Lower lobe of right lung (tissue), 2 donors: ENCODE measurements around the gene TDRD12. TPM values are rescaled to one million over a fixed set of nuclear protein-coding genes. Genes with fewer than 3 reads are reported as not detected.

Source experiments
- ATAC-seq, 2 donors: fragments of 200-7000 bp; cut with Tn5 transposase; one replicate each; pipeline ENCODE4 v1.9.1; 2020 to 2022; ENCODE audit warnings: mild to moderate bottlenecking in 2 of 2, moderate library complexity in 2 of 2
- DNase-seq: peaks from one replicate; pipeline ENCODE4 v3.0.0-alpha.2; 2020
- H3K27ac ChIP-seq: fragments of 200-600 bp; one replicate; pipeline ENCODE4 v1.8.0; 2022
- H3K27me3 ChIP-seq: fragments of 200-600 bp; one replicate; pipeline ENCODE4 v1.8.0; 2022; ENCODE audit warnings: low read depth
- H3K36me3 ChIP-seq: fragments of 200-600 bp; one replicate; pipeline ENCODE4 v1.8.0; 2022; ENCODE audit warnings: mild to moderate bottlenecking
- H3K4me1 ChIP-seq: fragments of 200-600 bp; one replicate; pipeline ENCODE4 v1.8.0; 2022
- H3K4me3 ChIP-seq: fragments of 200-600 bp; one replicate; pipeline ENCODE4 v1.8.0; 2022; ENCODE audit warnings: mild to moderate bottlenecking
- H3K9me3 ChIP-seq: fragments of 200-600 bp; one replicate; pipeline ENCODE4 v1.8.0; 2022
- intact Hi-C: fragments of 100-400 bp; cut with DNase I; formaldehyde crosslinking; loops from one replicate; pipeline ENCODE4 v1.11.0; 2022
- long read RNA-seq: library from polyadenylated mRNA; unstranded; transcript quantifications from one replicate; pipeline ENCODE4 v2.0.0, GENCODE V29; 2021
- total RNA-seq: library from RNA; stranded (reverse); fragmentation: NEBNext Ultra II Directional; extraction: Animal tissue kit (Norgen Biotek cat#: 25700); gene quantifications from one replicate; pipeline ENCODE4 v1.2.1, GENCODE V29; 2021
- TF ChIP-seq, protein P1 (sequence below): fragments of 200-600 bp; IDR thresholded peaks from one replicate; pipeline ENCODE4 v1.8.0; 2022; ENCODE audit warnings: antibody characterized with exemption, mild to moderate bottlenecking
- donor health status: DM: no; HTN: yes; CAD: no; lungs with severe emphysema.

TDRD12 gene, protein sequence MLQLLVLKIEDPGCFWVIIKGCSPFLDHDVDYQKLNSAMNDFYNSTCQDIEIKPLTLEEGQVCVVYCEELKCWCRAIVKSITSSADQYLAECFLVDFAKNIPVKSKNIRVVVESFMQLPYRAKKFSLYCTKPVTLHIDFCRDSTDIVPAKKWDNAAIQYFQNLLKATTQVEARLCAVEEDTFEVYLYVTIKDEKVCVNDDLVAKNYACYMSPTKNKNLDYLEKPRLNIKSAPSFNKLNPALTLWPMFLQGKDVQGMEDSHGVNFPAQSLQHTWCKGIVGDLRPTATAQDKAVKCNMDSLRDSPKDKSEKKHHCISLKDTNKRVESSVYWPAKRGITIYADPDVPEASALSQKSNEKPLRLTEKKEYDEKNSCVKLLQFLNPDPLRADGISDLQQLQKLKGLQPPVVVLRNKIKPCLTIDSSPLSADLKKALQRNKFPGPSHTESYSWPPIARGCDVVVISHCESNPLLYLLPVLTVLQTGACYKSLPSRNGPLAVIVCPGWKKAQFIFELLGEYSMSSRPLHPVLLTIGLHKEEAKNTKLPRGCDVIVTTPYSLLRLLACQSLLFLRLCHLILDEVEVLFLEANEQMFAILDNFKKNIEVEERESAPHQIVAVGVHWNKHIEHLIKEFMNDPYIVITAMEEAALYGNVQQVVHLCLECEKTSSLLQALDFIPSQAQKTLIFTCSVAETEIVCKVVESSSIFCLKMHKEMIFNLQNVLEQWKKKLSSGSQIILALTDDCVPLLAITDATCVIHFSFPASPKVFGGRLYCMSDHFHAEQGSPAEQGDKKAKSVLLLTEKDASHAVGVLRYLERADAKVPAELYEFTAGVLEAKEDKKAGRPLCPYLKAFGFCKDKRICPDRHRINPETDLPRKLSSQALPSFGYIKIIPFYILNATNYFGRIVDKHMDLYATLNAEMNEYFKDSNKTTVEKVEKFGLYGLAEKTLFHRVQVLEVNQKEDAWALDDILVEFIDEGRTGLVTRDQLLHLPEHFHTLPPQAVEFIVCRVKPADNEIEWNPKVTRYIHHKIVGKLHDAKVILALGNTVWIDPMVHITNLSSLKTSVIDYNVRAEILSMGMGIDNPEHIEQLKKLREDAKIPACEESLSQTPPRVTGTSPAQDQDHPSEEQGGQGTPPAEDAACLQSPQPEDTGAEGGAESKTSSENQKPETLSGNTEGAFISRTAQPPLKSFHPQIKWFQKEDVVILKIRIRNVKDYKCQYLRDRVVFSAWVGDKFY (N-terminal part only)
- total RNA-seq = not detected
- long read RNA-seq = 0 reads

DNA sequence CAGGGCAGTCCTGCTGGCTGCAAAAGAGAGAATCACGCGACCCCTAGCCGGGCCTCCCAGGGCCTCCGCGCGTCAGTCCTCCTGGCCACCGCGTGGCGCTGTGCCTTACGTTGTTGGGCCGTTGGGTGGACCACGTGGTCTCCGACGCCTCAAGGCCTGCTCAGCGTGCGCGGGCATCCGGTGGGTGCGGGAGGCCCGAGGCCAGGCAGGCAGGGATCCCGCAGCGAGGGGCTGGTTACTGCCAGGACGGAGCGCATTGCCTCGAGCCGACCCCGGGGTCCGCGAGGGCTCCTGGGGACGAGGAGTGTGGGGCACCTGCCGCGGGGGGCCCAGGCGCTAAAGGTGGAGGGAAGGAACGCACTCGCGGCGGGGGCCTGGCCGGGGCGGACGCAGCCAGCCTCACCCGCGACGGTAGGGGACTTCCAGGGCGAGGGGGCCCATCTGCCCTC lies at the start of gene TDRD12:
TSS of gene TDRD12 (plus strand) at position 157 of the 449 bp plus-strand sequence. CDS start 306 bp downstream, outside the sequence.
- Histone ChIP-seq H3K4me1 (no peaks in the 10 kb centered on the region), H3K27ac (no peak within 1 kb of the TSS), H3K27me3 (no peaks in the 10 kb centered on the region), H3K9me3 (no peaks in the 10 kb centered on the region), H3K4me3 (no peak within 1 kb of the TSS), H3K36me3 (peaks cover 5% of the 10 kb centered on the region)
- TF ChIP-seq, protein P1, sequence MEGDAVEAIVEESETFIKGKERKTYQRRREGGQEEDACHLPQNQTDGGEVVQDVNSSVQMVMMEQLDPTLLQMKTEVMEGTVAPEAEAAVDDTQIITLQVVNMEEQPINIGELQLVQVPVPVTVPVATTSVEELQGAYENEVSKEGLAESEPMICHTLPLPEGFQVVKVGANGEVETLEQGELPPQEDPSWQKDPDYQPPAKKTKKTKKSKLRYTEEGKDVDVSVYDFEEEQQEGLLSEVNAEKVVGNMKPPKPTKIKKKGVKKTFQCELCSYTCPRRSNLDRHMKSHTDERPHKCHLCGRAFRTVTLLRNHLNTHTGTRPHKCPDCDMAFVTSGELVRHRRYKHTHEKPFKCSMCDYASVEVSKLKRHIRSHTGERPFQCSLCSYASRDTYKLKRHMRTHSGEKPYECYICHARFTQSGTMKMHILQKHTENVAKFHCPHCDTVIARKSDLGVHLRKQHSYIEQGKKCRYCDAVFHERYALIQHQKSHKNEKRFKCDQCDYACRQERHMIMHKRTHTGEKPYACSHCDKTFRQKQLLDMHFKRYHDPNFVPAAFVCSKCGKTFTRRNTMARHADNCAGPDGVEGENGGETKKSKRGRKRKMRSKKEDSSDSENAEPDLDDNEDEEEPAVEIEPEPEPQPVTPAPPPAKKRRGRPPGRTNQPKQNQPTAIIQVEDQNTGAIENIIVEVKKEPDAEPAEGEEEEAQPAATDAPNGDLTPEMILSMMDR = no peak
- ATAC-seq (peak in 1 of 2 donors; percentile 32), DNase-seq (no peak)
- intact Hi-C loops = no loop called here

DNA sequence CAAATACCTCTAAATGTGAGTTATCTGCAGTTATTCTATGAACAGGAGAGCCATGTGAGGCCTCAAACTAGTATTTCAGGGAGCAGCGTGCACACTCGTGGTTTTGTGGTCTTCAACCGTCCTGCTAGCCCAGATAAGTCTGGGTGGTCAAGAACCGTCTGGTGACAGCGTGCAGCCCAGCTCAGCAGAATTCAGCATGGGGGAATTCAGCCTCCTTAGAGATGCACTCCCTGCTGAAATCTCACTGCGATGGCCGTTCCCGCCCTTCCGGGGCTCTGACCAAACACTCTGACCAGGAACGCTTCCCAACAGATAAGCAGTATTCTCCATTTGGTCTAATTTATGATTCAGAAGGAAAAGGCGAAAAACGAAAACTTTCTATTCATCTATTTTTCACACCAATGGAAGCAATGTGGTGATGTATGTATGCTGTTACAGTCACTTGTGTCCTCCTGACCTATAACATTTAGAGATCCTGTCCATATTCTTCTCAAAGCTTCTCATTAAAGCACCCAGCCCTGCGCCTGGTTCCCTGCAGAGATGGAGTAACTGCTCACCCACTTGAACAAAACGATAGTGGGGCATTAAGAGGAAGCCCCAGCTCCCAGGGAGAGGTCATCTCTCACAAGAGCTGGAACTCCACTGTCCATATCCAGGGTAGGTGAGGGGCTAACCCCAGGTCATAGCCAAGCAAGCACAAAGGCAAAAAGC lies 47.5 kb upstream of the TDRD12 start:
- Histone ChIP-seq H3K4me1 (peaks cover 38% of the 10 kb centered on the region), H3K36me3 (peaks cover 6% of the 10 kb centered on the region), H3K9me3 (no peaks in the 10 kb centered on the region), H3K4me3 (no peak overlapping the region), H3K27ac (no peak overlapping the region), H3K27me3 (peaks cover 13% of the 10 kb centered on the region)
- ATAC-seq (no peak), DNase-seq (no peak)
- intact Hi-C loops = no loop called here
- TF ChIP-seq, protein P1 = no peak

DNA sequence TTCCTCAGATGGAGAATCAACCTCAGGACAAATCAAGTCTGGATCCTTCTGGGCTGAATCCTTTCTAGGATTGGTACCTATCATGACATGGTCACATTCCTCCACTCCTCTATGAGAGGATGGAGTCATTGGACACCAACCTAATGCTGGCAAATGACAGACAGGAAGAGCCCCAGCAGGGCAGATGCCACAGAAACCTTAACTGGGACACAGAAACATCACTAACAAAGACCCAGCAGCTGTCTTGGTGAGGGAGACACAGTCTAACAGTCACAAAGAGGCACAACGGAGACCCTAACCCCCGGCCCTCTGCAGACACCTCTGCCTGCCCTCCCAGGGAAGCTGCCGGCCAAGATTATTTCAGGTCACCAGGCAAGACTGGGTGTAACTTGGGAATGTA lies 46.7 kb upstream of the TDRD12 start:
- ATAC-seq (no peak), DNase-seq (no peak)
- H3K4me1 ChIP-seq = peaks cover 38% of the 10 kb centered on the region
- H3K4me3 ChIP-seq = no peak overlapping the region
- peaks cover 20% of the 10 kb centered on the region for H3K27me3 ChIP-seq
- intact Hi-C loops = no loop called here
- no peaks in the 10 kb centered on the region for H3K9me3 ChIP-seq
- H3K36me3 ChIP-seq = no peaks in the 10 kb centered on the region
- TF ChIP-seq, protein P1 = no peak
- H3K27ac ChIP-seq = no peak overlapping the region

DNA sequence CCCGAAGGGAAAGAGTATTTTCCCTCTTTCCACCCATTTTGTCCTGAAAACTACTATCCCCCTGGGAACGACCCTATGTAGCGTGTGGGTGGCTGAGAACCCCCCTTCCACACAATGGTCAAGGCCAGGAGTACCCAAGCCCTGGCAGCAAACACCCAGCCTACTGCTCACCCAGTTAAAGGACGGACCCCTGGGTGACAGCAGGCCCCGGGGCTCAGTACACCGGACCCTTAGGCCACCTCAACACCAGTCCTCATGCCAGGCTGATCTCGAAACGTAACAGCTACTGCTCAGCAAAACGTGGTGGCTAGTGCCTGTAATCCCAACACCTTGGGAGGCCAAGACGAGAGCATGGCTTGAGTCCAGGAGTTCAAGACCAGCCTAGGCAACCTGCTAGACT lies 46.0 kb upstream of the TDRD12 start:
- ATAC-seq (no peak), DNase-seq (no peak)
- intact Hi-C loops = no loop called here
- peaks cover 38% of the 10 kb centered on the region for H3K4me1 ChIP-seq
- peak overlapping the region; percentile 91 for H3K4me3 ChIP-seq
- H3K36me3 ChIP-seq = no peaks in the 10 kb centered on the region
- H3K27me3 ChIP-seq = peaks cover 21% of the 10 kb centered on the region
- no peaks in the 10 kb centered on the region for H3K9me3 ChIP-seq
- no peak overlapping the region for H3K27ac ChIP-seq
- TF ChIP-seq, protein P1 = no peak
